HG03066 (cell line): ENCODE results near the gene IFNAR1.
"Not testable (repeated sequence)": the region's sequence is repeated elsewhere in the genome, so short reads cannot be mapped to it uniquely, and the experiment has no call there.

Experiments
- ATAC-seq: cut with Tn5 transposase; IDR thresholded peaks from one replicate; pipeline ENCODE4 v1.9.1; 2021; ENCODE audit warnings: low read depth; ENCODE audit not compliant: unreplicated experiment

Gene IFNAR1

GRCh38 chr21:33374080-33374449 is 49.3 kb downstream of the IFNAR1 start:
- no peak for ATAC-seq

DNA sequence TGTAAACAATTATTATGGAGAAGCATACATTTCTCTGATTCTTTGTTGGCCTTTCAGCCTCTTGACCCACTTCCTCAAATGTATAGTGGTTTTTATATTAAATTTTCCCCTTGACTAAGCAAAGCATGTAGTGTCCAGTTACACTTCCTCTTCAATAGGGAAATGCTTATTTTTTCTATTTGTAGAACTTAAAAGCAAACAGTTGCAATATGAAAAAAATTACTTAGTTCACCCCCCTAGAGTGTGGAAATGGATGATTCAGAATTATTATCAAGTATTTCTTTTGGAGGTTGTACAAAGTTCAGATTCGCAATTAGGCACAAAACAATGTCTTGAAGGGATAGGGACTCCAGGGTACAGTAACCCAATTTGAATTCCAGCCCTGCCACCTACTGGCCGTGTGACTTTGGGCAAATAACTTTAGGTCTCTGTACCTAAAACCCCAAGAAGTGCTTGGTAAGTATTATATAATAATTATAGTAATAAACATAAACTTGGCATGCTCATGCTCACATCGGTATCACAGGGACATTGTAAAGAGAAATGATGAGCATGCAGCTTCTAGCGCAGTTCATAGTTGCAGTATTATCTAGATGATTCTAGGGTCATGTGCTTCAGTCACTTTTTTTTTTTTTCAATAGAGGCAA is 49.8 kb downstream of the IFNAR1 start:
- no peak for ATAC-seq

- no peak for ATAC-seq
Observed at GRCh38 chr21:33375101-33375644, 50.4 kb downstream of the IFNAR1 start.

GRCh38 chr21:33377221-33377920 is 52.6 kb downstream of the IFNAR1 start:
- ATAC-seq = no peak

- no peak for ATAC-seq
Observed at GRCh38 chr21:33378081-33378480, 53.3 kb downstream of the IFNAR1 start.

DNA sequence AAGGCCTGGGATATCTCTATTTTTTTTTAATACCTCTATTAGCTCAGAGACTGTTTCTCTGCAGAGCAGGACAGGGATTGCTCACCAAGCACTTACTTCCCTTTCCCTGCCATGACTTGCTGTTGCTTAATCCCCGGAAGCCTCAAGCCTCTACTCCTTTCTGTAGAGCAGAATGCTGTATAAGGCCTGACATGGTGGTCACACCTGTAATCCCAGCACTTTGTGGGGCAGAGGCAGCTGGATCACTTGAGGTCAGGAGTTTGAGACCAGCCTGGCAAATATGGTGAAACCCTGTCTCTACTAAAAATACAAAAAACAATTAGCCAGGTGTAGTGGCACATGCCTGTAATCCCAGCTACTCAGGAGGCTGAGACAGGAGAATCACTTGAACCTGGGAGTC is 55.2 kb downstream of the IFNAR1 start:
- ATAC-seq = not testable (repeated sequence)

DNA sequence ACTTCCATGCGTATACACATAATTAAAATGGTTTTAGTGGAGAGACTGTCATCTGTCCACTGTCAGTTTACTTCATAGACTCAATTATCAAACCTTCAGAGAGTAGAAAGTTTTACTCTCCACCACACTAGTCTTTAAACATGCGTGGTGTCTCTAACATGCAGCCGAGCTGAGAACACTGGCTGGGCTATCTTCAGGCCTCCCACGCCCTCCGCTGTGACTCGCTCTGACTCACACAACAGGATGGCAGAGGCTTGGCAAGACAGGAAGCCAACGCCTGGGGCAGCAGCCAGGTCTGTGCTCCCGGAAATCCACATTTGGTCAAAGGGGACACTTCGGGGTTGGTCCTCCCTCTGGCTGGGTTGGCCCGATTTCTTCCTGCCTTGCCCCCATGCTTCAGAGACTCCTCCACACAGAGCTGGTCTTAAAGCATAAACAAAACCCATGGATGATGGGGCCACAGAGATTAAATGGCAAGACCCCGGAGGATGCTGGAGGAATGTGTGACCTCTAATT is 55.8 kb downstream of the IFNAR1 start:
- ATAC-seq = peak; percentile 43

DNA sequence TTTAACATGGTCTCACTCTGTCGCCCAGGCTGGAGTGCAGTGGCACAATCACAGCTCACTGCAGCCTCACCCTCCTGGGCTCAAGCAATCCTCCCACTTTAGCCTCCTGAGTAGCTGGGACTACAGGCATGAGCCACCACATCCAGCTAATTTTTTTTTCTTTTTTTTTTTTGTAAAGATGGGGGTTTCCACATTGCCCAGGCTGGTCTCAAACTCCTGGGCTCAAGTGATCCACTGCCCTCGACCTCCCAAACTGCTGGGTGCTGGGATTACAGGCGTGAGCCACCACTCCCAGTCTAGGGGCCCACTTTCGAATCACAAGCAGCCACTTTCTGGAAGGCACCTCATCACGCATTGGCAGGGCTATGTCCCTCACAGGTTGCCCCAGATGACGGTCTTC is 56.6 kb downstream of the IFNAR1 start:
- not testable (repeated sequence) for ATAC-seq

- peak; percentile 61 for ATAC-seq
Observed at GRCh38 chr21:33383056-33383888, 58.5 kb downstream of the IFNAR1 start.

DNA sequence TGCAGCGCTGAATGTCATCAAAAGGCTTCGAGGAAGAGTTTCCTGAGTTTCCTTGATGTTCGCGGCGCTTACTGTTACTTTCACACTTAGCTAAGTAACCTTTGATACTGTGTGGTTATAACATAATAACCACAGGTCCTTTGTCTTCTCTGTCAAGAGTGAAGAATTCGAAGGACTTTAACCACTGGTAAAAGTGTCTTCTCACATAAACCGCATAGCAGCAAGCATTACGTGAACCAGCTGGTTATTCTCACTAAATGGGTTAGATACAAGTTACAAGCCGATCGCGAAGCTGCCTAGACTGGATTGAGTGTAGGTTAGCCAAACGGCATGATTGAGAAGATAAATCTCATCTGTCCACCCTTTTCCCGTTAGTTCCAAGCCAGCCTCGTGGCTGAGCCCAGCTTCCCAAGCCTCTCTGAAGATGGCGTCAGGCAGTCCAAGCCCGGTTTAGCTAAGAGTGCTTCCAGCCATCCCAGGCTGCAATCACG is 60.1 kb downstream of the IFNAR1 start:
- no peak for ATAC-seq

DNA sequence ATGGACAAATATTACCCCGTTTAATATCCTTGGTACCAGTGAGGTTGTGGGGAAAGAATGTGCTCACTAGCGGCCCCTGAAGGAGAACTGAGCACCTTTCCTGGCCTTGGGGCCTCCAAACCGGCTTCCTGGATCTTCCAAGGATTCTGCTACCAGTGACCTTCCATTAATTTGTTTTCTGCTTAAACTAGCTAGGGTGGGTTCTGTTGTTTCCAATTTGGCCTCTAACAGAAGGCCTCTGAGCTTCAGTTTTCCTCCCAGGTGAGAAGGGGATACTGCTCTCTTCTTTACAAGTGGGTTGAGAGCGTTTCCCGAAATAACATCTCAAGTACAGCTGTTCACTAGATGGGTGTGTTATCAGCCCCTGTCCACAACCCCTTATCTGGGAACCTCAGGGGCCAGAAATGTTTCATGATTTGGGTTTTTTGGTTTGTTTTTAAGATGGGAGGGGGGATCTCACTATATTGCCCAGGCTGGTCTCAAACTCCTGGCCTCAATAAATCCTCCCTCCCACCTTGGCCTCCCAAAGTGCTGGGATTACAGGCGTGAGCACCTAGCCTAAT is 61.5 kb downstream of the IFNAR1 start:
- no peak for ATAC-seq

- ATAC-seq = no peak
Observed at GRCh38 chr21:33387294-33387693, 62.5 kb downstream of the IFNAR1 start.

GRCh38 chr21:33388188-33388587 is 63.4 kb downstream of the IFNAR1 start:
- ATAC-seq = no peak

DNA sequence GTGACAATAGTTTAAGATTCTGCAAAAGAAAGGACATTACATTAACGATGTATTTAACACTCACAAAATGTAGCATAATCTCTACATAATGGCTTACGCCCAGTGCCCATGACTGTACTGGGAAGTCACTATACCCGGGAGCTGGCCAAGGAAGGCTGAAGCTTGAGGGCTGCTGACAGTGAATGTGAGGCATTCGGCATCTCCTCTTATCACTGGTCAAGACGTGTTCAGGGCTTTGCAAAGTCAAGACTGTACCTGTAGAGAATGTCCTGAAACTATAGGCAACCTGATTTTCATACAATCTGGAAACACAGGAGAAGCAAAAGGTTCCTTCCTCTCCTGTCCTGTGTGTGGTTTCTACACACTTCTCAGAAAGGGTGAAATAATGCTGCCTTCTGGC is 65.7 kb downstream of the IFNAR1 start:
- no peak for ATAC-seq

GRCh38 chr21:33391656-33392055 is 66.9 kb downstream of the IFNAR1 start:
- no peak for ATAC-seq

GRCh38 chr21:33392284-33392985 is 67.7 kb downstream of the IFNAR1 start:
- no peak for ATAC-seq

DNA sequence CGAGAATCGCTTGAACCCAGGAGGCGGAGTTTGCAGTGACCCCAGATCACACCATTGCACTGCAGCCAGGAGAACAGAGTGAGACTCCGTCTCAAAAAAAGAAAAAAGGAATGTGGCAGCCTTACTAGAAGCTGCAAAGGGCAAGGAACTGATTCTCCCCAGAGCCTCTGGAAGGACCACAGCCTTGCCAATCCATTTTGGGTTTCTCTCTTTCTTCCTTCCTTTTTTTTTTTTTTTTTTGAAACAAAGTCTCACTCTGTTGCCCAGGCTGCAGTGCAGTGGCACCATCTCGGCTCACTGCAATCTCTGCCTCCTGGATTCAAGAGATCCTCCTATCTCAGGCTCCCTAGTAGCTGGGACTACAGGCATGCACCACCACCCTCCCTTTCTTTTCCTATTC is 68.6 kb downstream of the IFNAR1 start:
- no peak for ATAC-seq

DNA sequence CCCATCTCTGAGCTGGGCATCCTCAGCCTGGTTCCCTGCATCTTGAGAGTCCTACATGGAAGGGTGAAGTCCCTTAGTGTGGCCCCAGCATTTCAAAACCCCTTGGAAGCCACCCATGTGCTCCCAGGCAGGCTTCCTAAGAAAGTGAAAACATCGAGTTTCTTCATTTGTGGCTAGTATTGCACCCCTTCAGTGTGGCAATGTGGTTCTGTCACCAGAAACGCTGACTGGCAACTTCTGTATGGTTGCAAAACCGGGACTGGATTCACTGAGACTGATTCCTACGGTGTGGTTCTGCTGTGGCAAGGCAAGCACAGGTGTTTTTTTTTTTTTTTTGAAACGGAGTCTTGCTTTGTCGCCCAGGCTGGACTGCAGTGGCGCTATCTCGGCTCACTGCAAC is 69.5 kb downstream of the IFNAR1 start:
- ATAC-seq = no peak

DNA sequence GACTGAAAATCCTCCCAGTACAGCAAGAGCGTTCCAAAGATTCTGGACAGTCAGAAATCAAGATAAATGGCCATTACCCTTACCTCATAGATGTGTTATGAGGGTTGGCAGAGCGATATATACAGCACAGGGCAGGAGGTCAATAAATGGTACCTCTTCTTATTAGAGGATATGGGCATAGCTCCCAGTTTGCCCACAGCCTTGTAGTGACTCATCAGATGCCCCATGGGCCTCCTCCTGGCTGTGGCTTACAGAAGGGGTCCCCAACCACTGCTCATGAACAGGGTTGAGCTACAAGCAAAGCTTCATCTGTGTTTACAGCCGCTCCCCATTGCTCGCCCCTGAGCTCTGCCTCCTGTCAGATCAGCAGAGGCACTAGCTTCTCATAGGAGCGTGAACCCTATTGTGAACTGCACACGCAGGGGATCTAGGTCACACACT is 71.1 kb downstream of the IFNAR1 start:
- ATAC-seq = no peak

DNA sequence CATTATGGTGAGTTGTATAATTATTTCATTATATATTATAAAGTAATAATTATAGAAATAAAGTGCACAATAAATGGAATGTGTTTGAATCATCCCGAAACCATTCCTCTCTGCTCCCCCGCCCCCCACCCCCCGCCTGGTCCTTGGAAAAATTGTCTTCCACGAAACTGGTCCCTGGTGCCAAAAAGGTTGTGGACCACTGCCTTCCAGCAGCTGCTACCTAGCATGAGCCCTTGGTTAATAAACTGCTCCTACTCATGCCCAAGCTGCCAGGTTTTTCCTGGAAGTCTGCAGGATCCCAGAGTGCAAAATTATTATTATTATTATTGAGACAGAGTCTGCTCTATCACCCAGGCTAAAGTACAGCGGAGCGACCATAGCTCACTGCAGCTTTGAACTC is 71.7 kb downstream of the IFNAR1 start:
- no peak for ATAC-seq
